Esophagus muscularis mucosa (tissue), 4 donors: ENCODE results near the gene NEK7. TPM values are rescaled to one million over a fixed set of nuclear protein-coding genes. Genes with fewer than 3 reads are reported as not detected.

Experiments used
- DNase-seq: peaks from one replicate; pipeline ENCODE4 v3.0.0-alpha.2; 2017; ENCODE audit errors: extremely low spot score
- H3K27ac ChIP-seq, 4 donors: fragments of 200-600 bp; sonication (generic); replicated peaks in 1 of 4; 1 replicate in 3 of 4; 2 replicates in 1 of 4; pipeline ENCODE4 v1.5.1; 2016 to 2019; ENCODE audit warnings: mild to moderate bottlenecking in 1 of 4
- H3K27me3 ChIP-seq, 4 donors: fragments of 200-600 bp; sonication (generic); one replicate each; pipeline versions ENCODE4 v1.5.1 to v1.6.0; 2016 to 2019
- H3K36me3 ChIP-seq, 4 donors: fragments of 200-600 bp; sonication (generic); one replicate each; pipeline ENCODE4 v1.5.1; 2016 to 2019
- H3K4me1 ChIP-seq, 4 donors: fragments of 200-600 bp; sonication (generic); one replicate each; pipeline ENCODE4 v1.5.1; 2016 to 2019
- H3K4me3 ChIP-seq, 4 donors: fragments of 200-600 bp; sonication (generic); 1 replicate in 2 of 4; 2 replicates in 2 of 4; pipeline ENCODE4 v1.5.1; 2016 to 2019; ENCODE audit warnings: mild to moderate bottlenecking in 4 of 4, moderate library complexity in 1 of 4
- H3K9me3 ChIP-seq, 4 donors: fragments of 200-600 bp; sonication (generic); 1 replicate in 3 of 4; 2 replicates in 1 of 4; pipeline ENCODE4 v1.5.1; 2016 to 2019
- CTCF ChIP-seq, 3 experiments: fragments of 200-600 bp in 2 of 3; fragments of 450-650 bp in 1 of 3; sonication (generic) in 2 of 3; IDR thresholded peaks; one replicate each; pipeline ENCODE4 v1.5.1; 2017 to 2019; ENCODE audit warnings: antibody characterized with exemption in 3 of 3, mild to moderate bottlenecking in 2 of 3, moderate library complexity in 1 of 3
- EP300 ChIP-seq: sonication (generic); formaldehyde crosslinking; IDR thresholded peaks from one replicate; pipeline ENCODE4 v1.6.1; 2017; ENCODE audit warnings: antibody characterized with exemption
- POLR2A ChIP-seq: fragments of 450-650 bp; IDR thresholded peaks from one replicate; pipeline ENCODE4 v1.6.1; 2017; ENCODE audit warnings: antibody characterized with exemption, moderate library complexity, mild to moderate bottlenecking, low read depth
- POLR2AphosphoS5 ChIP-seq, 2 donors: sonication (generic); formaldehyde crosslinking; IDR thresholded peaks; one replicate each; pipeline ENCODE4 v1.6.1; 2017; ENCODE audit warnings: antibody characterized with exemption in 2 of 2
- WGBS: methylation state at CpG from one replicate; pipeline ENCODE4 v1.1.5; 2018; 5-methylcytosine and 5-hydroxymethylcytosine counted together
- intact Hi-C: fragments of 100-400 bp; cut with DNase I; formaldehyde crosslinking; loops from one replicate; pipeline ENCODE4 v1.15.1; 2023
- total RNA-seq, 4 donors: library from RNA; depleted of rRNA; stranded (reverse); fragments of >200 nt; gene quantifications; one replicate each; pipeline versions ENCODE4 v1.1.0 to v1.2.1, GENCODE V29; 2016

Gene NEK7
- total RNA-seq, 4 donors from 2014 or later, result 110 to 196 (median 158) TPM

- Histone ChIP-seq H3K9me3 (no peaks in the 10 kb centered on the region), H3K4me3 (no peak overlapping the region), H3K27me3 (no peaks in the 10 kb centered on the region), H3K36me3 (no peaks in the 10 kb centered on the region), H3K27ac (no peak overlapping the region), H3K4me1 (no peaks in the 10 kb centered on the region)
- intact Hi-C loops, result loop anchor here (5.0 kb wide), 1 partner anchor 267 kb away; no protein-coding TSS in a partner anchor
- no peak for DNase-seq
- 44% methylated on average over 6 of the region's 6 CpGs for WGBS
- no peak for TF ChIP-seq EP300
- peak; percentile 26 to 44 (median 31) for TF ChIP-seq CTCF (IDR thresholded peaks at IDR 0.05)
Observed at GRCh38 chr1:198359024-198359653, 202.3 kb downstream of the NEK7 start.

DNA sequence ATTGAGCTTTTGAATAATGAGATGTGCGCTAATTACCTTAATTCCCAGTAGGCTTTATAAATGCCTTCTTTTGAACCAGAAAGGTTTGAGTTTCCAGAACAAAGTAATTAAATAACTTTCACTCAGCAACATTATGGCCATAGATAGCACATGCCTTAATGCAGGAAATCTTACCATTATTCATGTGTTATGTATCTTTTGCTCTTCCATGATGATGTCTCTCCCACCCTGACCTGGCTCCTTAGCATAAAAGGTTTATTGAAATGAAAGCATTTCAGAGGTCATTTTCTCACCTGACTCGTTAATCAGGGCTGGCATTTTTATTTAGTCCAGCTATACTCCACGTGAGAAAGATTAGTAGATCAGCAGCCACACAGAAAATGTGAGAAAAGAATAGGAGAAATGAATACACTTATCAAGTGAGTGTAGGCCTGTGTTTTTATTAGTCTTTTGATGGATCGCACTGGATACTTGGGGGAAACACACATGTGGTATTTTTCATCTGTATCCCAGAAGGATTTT, 203.5 kb downstream of the NEK7 start:
- 76% methylated on average over 4 of the region's 4 CpGs for WGBS
- intact Hi-C loops, result no loop called here
- Histone ChIP-seq H3K27me3 (no peaks in the 10 kb centered on the region), H3K9me3 (no peaks in the 10 kb centered on the region), H3K27ac (no peak overlapping the region), H3K4me1 (no peaks in the 10 kb centered on the region), H3K36me3 (no peaks in the 10 kb centered on the region), H3K4me3 (no peak overlapping the region)
- no peak for DNase-seq
- TF ChIP-seq POLR2AphosphoS5 (IDR thresholded peaks at IDR 0.05), result no peak
- TF ChIP-seq CTCF (IDR thresholded peaks at IDR 0.05), result no peak
- no peak for TF ChIP-seq POLR2A
- no peak for TF ChIP-seq EP300

- Histone ChIP-seq H3K27me3 (no peaks in the 10 kb centered on the region), H3K4me3 (no peak overlapping the region), H3K9me3 (no peaks in the 10 kb centered on the region), H3K4me1 (no peaks in the 10 kb centered on the region), H3K27ac (no peak overlapping the region), H3K36me3 (no peaks in the 10 kb centered on the region)
- intact Hi-C loops, result no loop called here
- WGBS, result 83% methylated on average over 3 of the region's 3 CpGs
- DNase-seq, result no peak
- TF ChIP-seq EP300 (no peak), POLR2A (no peak), CTCF (IDR thresholded peaks at IDR 0.05) (no peak), POLR2AphosphoS5 (IDR thresholded peaks at IDR 0.05) (no peak)
Observed at GRCh38 chr1:198361237-198361767, 204.5 kb downstream of the NEK7 start.

DNA sequence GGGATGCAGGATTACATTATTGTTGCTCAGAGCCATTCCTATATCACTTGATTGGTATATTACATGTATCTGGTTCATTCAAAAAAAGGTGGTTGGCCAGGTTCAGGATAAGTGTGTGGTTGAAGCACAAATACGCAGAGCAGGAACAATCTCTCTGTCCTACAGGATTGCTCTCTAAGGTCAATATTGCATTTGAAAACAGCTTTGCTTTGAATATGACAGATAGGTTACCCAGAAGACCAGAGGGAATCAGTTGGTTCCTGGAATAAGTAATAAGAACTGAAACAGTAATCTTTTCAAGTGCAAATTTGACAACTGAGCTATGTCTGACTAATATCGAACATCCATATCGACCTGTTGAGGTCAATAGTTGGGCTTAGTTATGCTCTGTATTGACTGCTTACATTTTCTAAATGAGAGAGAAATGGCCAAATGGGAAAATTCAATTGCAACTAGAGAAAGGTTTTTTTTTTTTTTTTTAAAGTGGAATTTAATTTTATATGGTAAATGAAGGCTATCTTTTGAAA, 206.9 kb downstream of the NEK7 start:
- no peaks in the 10 kb centered on the region for H3K4me1 ChIP-seq
- TF ChIP-seq POLR2AphosphoS5 (IDR thresholded peaks at IDR 0.05) (no peak), CTCF (IDR thresholded peaks at IDR 0.05) (no peak), EP300 (no peak), POLR2A (no peak)
- intact Hi-C loops, result no loop called here
- no peak overlapping the region for H3K4me3 ChIP-seq
- H3K9me3 ChIP-seq, result no peaks in the 10 kb centered on the region
- H3K36me3 ChIP-seq, result no peaks in the 10 kb centered on the region
- DNase-seq, result no peak
- 88% methylated on average over 3 of the region's 3 CpGs for WGBS
- H3K27me3 ChIP-seq, result no peaks in the 10 kb centered on the region
- H3K27ac ChIP-seq, result no peak overlapping the region
